Stimulated activated CD4-positive, alpha-beta T cell treated with anti-CD3 and anti-CD28 coated beads, TNF-alpha, amount 100 ng/mL, for 48 hours (primary cell): ENCODE results near the gene ANKUB1.
A peak's percentile ranks its signal among the peaks of the same experiment; 100 is the strongest.
"Not testable (repeated sequence)": the region's sequence is repeated elsewhere in the genome, so short reads cannot be mapped to it uniquely, and the experiment has no call there.

Experiments used
- DNase-seq, 3 donors: peaks; one replicate each; pipeline ENCODE4 v3.0.0-alpha.2; 2020; ENCODE audit warnings: low read depth in 3 of 3

Gene ANKUB1, protein sequence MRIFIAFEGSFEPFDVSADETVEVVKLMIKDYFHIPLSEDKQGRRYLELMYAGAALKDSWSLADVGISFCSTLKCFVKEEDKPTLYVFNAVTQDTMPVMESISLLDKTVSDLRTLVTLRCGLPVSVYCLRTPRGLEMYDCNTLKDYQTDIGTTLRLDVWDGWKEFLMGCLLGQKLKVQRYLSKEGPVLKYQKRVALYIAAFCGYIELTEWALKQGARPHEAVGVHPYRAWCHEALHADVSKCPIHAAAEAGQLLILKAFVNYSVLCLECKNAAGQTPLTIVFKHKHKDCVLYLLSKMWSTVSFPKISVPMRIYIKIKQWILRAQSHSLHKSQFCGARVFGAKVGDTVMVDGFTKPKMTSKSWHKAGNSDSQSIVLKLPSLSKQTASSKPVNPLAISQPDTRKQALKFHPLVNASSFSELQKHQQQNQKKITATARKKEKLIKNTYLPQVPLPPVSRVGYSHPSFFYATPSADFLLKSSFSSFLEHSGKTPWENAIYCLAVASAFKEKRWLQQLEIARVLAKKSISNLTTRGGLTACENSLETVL

DNA sequence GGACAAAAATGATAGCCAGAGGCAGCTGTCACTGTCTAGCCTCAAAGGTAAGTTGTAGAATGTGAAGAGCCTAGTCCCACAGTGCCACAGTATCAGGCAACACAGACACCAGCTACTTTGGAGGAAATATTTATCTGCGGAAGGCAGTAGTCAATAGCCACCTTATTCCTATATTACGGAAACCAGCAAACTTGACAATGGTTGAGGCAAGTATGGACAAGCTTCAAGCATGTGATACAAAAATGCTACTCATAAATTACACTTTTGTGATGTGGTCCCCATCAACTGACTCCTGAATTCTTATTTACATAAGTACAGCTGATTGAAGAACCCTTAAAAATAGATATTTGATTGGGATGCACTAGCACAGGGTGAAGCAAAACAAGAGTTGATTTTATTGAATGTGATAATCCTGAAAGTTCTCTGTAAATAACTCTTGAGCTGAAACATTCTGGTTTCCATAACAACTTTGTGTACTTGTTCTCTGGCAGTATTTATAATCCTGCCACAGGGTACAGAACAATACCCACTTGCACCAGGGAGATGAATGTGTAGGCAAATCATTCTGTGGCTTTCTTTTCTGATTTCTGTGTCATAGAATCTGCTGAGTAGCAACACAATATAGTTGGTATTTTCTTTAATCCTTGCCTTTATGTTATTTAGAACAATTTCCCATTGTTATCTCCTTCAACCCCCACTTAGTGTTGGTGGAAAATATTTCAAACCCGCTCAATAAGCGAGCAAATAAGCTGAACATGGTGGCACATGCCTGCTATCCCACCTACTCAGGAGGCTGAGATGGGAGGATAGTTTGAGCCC lies at the start of gene ANKUB1:
Gene ANKUB1 (minus strand): TSS at position 103 of the 819 bp plus-strand sequence. CDS start 188 bp downstream, outside the sequence.
- no peak for DNase-seq

DNA sequence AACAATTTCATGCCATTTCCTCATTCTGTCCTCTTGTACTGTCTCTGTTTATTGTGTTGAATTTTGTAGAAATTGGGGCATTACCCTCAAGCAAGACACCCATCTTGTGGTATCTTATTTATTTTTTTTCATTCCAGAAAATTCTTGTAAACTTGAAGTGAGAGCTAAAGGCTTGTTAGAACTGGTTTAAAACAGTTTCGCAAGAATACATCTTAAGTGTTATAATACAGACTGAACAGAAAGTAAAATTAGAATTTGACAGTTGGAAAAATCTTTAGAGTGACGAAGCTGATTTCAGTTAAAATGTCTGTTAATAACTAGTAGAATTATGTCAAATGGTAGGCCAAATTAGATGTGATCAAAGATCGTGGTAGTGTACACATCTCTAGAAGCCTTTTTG lies 47.5 kb upstream of the ANKUB1 start:
- no peak for DNase-seq

DNA sequence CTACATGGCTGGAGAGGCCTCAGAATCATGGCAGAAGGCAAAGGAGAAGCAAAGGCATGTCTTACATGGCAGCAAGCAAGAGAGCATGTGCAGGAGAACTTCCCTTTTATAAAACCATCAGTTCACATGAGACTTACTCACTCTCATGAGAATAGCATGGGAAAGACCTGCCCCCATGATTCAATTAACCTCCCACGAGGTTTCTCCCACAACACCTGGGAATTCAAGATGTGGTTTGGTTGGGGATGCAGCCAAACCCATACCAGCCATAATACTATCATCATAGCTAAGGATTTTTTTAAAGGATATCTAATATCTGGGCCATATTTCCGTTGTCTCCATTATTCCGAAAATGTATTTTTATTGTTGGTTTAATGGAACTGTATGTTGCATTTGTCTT lies 47.1 kb upstream of the ANKUB1 start:
- DNase-seq, result not testable (repeated sequence)

DNA sequence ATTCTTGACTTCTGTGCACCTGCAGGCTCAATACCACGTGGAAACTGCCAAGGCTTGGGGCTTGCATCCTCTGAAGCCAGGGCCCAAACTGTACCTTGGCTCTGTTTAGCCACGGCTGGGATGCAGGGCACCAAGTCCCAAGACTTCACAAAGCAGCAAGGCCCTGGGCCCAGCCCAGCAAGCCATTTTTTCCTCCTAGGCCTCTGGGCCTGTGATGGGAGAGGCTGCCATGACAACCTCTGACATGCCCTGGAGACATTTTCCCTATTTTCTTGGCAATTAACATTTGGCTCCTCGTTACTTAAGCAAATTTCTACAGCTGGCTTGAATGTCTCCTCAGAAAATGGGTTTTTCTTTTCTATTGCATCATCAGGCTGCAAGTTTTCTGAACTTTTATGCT lies 46.1 kb upstream of the ANKUB1 start:
- DNase-seq, result not testable (repeated sequence)

DNA sequence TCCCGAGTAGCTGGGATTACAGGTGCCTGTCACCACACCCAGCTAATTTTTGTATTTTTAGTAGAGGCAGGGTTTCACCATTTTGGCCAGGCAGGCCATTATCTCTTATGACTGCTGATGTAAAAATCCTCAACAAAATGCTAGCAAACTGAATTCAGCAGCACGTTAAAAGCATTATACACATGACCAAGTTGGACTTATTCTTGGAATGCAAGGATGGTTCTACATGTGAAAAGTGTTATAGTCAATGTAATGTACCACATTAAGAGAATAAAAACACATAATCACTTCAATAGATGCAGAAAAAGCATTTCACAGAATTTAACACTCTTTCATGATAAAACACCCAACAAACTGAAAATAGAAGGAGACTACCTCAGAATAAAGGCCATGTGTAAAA lies 40.9 kb upstream of the ANKUB1 start:
- DNase-seq, result no peak

DNA sequence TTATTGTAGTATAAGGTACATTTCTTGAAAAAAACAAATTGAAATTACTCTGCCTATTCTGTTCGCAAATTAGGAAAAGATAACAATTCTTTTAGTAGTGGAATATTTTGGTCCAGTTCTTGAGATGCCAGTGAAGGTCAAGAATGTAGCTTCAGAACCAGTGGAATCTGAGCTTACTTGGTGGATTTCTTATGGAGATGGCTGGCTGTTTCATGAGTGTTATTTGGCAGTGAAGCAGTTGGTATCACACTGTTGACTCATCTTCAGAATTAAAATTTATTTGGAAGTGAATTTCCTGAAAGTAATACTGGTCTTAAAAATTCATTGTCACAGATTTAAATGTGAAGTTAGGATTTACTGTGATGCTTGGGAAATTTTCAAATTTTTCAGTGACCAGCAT lies 39.7 kb upstream of the ANKUB1 start:
- DNase-seq, result no peak

DNA sequence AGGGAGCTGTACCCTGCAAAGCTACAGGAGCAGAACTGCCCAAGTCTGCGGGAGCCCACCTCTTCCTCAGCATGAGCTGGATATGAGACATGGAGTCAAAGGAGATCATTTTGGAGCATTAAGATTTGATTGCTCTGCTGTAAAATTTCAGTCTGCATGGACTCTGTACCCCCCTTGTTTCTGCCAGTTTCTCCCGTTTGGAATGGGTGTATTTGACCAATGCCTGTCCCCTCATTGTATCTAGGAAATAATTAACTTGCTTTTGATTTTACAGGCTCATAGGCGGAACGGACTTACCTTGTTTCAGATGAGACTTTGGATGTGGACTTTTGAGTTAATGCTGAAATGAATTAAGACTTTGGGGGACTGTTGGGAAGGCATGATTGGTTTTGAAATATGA lies 39.0 kb upstream of the ANKUB1 start:
- DNase-seq, result no peak

DNA sequence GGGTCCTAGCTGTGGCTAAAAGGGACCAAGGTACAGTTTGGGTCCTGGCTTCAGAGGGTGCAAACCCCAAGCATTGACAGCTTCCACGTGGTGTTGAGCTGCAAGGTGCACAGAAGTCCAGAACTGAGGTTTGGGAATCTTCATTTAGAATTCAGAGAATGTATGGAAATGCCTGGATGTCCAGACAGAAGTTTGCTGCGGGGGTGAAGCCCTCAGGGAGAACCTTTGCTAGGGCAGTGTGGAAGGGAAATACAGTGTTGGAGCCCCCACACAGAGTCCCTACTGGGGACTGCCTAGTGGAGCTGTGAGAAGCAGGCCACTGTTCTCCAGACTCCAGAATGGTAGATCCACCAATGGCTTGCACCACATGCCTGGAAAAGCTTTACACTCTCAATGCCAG lies 38.5 kb upstream of the ANKUB1 start:
- no peak for DNase-seq

DNA sequence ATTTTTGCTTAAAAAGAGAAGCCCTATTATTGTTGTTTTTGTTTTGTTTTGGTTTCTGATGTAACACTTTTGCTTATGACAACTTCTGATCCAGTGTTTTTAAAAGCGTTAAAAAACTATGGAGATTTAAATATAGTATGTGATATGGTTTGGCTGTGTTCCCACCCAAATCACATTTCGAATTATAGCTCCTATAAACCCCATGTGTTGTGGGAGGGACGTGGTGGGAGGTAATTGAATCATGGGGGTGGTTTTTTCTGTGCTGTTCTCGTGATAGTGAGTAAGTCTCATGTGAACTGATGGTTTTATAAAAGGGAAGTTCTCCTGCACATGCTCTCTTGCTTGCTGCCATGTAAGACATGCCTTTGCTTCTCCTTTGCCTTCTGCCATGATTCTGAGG lies 37.3 kb upstream of the ANKUB1 start:
- DNase-seq, result not testable (repeated sequence)

DNA sequence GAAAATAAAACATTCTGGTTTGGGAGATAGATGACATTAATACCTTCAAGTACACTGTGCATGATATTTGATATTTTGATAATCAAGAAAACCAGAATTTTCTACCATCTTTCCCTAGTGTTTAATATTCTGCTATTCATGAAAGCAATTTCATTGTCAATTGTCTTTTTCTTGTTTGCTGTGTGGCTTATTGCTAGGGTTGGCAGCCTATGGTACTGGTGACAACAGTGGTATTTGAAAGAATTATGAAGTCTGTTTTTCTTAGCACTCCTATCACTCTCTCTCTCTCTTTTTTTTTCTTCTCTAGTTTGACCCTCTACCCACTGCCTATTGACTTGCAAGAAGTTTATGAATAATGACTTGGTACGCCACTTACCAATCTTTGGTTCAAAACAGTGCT lies 36.0 kb upstream of the ANKUB1 start:
- DNase-seq, result no peak

DNA sequence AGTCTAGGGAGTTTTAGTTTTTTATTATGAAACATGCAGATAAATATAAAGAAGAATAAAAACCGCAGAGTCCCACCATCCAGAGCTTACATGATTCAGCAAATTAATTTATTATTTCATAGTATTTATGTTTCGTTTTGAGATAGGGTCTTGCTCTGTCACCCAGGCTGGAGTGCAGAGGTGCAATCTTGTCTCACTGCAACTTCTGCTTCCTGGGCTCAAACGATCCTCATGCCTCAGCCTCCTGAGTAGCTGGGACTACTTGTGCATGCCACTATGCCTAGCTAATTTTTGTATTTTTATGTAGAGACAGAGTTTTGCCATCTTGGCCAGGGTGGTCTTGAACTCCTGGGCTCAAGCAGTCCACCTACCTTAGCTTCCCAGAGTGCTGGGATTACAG lies 34.3 kb upstream of the ANKUB1 start:
- DNase-seq, result no peak

DNA sequence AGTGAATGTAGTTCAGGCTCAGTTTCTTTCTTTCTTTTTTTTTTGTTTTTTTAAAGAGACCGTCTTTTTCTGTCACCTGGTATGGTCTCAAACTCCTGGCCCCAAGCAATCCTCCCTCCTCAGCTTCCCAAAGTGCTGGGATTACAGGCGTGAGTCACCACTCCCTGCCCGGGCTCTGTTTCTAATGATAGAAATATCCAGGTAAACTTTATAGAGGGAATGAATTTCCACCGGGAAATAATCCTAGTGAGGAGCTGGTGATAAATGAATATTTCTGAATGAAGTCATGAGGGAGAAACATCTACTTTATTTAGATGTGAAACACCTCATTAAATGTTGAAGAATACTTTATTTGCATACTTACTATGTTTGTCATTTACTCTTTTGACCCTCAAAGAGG lies 27.8 kb upstream of the ANKUB1 start:
- no peak for DNase-seq

DNA sequence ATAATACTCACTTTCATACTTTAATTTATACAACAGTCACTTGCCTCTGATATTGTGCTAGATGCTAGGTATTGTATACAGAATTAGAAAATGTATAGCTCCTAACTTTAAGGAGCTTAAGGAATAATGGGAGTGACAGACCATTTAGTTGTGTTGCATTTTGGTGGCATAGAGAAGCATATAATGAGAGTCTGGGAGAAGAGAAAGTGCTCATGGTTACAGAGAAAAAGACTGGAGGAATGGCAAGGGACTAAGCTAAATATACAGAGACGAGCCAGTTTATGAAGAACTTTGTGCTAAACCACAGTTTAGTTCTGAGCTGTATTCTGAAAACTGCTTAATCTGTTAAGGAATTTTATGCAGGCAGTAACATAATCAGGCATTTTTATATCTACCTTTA lies 27.1 kb upstream of the ANKUB1 start:
- no peak for DNase-seq

DNA sequence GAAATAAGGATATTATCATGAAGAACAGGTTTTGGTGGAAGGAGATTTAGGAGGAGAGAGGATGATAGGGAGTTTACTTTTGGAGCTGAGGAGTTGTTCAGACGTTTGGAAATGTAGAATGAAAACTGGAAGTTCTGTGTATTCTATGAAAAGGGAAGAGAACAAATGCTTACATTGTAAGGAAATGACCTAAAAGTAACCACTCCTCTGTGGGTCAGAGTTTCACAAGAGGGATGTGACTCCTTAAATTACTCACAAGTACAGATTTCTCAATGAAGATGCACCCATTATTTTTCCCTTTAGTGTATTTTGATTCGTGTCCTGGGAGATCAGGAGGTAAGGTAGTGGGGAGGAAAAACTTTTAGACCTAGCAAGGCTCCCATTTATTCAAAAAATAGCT lies 24.6 kb upstream of the ANKUB1 start:
- DNase-seq, result no peak

DNA sequence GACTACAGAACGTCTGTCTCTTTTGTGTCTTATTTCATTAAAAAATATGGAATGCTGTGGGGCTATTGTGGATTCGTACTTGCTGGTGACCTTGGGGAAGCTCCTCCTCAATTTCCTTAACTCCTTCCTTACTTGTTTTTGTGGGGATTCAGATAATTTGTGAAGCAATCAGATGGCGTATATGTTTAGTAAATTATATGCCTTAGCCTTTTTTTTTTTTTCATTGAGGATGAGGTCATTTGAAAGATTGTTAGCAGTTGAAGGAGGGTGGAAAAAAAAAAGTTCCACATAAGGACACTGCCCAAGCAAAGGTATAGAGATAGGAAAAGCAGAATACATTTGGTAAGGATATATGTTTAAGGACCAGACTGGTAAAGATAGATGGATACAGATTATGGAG lies 24.0 kb upstream of the ANKUB1 start:
- no peak for DNase-seq

DNA sequence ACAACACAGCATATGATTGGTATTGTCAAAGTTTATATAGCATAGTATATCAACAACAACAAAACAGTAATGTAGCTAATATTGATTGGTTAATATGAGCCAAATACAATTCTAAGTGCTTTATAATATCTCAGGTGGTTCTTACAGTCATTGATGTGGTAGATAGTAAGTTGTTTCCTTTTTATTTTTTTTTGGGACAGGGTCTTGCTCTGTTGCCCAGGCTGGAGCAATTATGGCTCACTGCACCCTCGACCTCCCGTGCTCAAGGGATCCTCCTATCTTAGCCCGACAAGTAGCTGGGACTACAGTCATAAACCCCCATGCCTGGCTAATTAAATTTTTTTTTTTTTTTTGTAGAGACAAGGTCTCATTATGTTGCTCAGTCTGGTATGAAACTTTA lies 23.4 kb upstream of the ANKUB1 start:
- DNase-seq, result no peak

DNA sequence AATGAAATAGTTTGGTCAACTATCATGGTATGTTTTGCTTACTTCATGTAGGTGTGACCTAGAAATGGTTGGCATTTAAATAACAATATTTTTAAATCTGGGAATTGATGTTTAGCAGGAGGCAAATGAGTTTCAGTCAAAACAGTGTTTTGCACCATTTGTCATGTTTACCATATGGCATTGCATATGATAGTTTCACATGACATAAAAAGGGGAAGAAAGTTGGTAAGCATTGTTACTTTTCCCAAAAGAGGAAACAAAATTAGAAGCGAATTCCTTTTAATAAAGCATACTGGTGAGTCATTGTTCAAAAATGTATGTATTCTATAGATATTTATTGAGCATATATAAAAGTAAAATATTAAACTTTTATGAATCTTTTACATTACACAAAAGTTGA lies 23.0 kb upstream of the ANKUB1 start:
- DNase-seq, result no peak

DNA sequence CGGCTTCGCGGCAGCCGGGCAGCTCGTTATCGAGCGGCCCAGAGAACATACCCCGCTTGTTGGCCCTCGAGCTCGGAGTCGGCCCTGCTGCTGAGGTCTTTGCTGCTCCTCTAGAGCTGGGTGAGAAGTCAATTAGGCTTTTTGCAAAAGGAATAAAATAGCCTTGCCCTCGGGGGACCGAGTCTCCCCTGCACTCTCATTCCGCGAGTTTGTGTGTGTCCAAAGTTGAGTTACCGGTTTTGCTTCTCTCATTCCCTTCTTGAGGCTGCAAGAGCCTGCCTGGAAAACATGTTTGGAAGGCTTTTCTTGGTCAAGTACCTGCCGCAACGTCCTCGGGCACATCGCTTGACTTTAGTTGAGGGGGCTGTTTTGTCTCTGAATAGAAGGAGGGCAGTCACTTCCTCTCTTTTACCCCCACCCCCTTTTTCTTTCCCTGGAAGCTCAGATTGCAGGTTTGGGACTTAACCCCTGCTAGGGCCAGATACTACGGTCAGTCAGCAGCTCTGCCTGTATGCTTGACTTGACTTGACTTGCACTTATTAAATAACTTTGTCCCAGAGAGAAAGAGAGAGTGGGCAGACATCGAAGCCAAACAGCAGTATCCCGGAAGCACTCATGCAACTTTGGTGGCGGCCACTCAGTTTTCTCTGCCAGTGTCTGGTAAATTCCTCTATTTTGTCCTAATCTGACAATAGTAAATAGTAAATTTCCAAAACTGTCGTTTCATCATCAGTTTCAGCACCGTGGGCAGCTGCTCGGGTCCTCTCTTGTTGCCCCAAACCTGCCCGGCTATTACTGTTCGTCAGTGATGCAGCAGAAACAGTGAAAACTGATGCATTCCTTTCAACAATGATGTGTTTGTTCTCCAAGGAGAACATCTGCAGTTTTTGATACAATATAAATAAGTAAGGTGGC lies 21.3 kb upstream of the ANKUB1 start:
- peak in 1 of 3 donors; percentile 2 for DNase-seq

DNA sequence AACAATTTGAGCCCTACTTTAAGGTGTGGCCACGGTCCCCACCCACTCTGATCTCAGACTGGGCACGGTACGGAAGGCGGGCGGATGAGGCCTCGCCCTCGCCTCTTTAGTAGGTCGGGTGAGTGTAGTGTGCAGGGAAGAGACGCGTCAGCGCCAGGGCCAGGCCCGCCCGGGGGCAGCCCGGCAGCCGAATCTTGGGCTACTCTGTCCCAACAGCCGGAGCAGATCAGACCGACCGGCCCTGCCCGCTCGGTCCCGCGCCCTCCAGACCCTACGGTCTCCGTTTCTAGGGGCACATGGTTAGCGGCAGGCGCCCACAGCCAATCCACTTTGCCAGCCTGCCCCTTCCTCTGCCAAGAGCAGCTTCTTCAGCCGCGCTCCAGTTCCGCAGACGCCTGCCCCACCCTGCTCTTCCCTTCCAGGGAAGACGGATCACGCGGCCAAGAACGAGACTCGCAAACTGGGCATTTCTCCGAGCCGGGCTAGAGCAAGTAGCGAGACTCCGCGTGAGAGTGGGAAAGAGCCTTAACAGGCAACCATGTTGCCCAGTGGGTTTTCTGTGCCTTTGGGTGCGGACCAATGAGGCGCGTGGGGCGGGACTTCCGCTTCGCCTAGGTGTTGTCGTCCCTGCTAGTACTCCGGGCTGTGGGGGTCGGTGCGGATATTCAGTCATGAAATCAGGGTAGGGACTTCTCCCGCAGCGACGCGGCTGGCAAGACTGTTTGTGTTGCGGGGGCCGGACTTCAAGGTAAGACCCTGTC lies 20.4 kb upstream of the ANKUB1 start, which contains the start of gene RNF13:
Gene RNF13 (plus strand): TSS at position 610 of the 761 bp plus-strand sequence. CDS start 32,812 bp downstream, outside the sequence.
- peak; percentile 81 to 88 (median 85) for DNase-seq

DNA sequence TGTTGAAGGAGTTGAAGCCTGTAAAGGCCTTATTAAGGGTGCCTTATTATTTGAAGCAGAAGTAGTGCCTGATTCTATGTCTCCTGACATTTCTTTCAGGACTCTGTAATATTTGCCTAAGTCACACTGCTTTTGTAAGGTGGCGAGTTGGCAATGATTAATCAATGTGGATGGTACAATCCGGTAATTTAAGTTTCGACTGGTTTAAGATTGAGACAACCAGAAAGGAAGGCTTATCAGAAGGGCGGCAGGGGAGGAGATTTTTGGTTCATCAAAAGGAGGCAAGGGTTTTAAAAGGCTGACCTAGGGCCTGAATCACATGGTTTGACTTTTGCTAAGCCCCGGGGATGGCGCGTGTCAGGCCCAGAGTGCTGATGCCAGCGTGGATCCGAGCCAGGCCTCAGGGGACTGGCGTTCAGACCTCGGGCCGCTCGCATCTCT lies 19.8 kb upstream of the ANKUB1 start:
- peak in 1 of 3 donors; percentile 1 for DNase-seq

DNA sequence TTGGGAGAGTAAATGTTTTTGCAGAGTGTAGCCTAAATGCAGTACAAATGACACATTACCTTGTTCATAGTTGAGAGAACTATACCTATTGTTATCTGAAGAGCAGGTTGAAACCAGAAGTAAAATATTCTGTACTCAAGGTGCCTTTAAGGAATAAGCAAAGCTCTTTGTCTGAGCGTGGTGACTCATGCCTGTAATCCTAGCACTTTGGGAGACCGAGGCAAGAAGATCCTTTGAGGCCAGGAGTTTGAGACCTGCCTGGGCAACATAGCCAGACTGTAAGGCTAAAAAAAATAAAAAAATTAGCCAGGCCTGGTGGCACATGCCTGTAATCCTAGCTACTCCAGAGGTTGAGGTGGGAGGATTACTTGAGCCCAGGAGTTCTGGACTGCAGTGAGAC lies 18.5 kb upstream of the ANKUB1 start:
- DNase-seq, result no peak
